ENCODE data around the gene S100A8. TPM values are rescaled to one million over a fixed set of nuclear protein-coding genes. Genes with fewer than 3 reads are reported as not detected.

Gene S100A8
- total and polyA plus RNA-seq, 5 experiments from 2014 or later, result 1.0 to 12.4 (median 11.6) TPM; not detected in 2

GRCh38 chr1:153344718-153345025, 46.2 kb downstream of the S100A8 start:
- POLR2A ChIA-PET, result no interaction called here
- peaks cover 30 to 50% (median 44%) of the 10 kb centered on the region in 4 donors for H3K4me1 Mint-ChIP-seq
- H3K27me3 Mint-ChIP-seq, result peaks cover 5 to 43% (median 35%) of the 10 kb centered on the region in 5 donors
- no peaks in the 10 kb centered on the region for H3K36me3 Mint-ChIP-seq
- peak overlapping the region in 3 of 10 donors; percentile 37 to 72 (median 67) for H3K27ac Mint-ChIP-seq
- H3K4me3 Mint-ChIP-seq, result peak overlapping the region in 8 of 10 donors; percentile 3 to 69 (median 52)
- no peaks in the 10 kb centered on the region for H3K9me3 Mint-ChIP-seq
- no peak for DNase-seq
- ATAC-seq, result no peak

- ATAC-seq, result no peak
- Mint-ChIP-seq H3K27ac (peak overlapping the region in 2 of 10 donors; percentile 37 to 67), H3K4me3 (peak overlapping the region in 7 of 10 donors; percentile 3 to 69 (median 55)), H3K4me1 (peaks cover 32 to 56% (median 50%) of the 10 kb centered on the region in 4 donors), H3K27me3 (peaks cover 5 to 37% (median 29%) of the 10 kb centered on the region in 5 donors), H3K9me3 (no peaks in the 10 kb centered on the region), H3K36me3 (no peaks in the 10 kb centered on the region)
- no peak for DNase-seq
- POLR2A ChIA-PET, result no interaction called here
Measured at GRCh38 chr1:153343811-153344717, 46.8 kb downstream of the S100A8 start.

- Mint-ChIP-seq H3K9me3 (no peaks in the 10 kb centered on the region), H3K27ac (peak overlapping the region in 2 of 10 donors; percentile 7 to 67), H3K36me3 (no peaks in the 10 kb centered on the region), H3K27me3 (peaks cover 5 to 32% (median 24%) of the 10 kb centered on the region in 5 donors), H3K4me3 (peak overlapping the region in 1 of 10 donors; percentile 24), H3K4me1 (peaks cover 38 to 65% (median 52%) of the 10 kb centered on the region in 4 donors)
- no peak for ATAC-seq
- POLR2A ChIA-PET, result no interaction called here
- DNase-seq, result no peak
Measured at GRCh38 chr1:153343040-153343681, 47.7 kb downstream of the S100A8 start.

GRCh38 chr1:153342178-153342577, 48.7 kb downstream of the S100A8 start:
- Mint-ChIP-seq H3K36me3 (no peaks in the 10 kb centered on the region), H3K27me3 (peaks cover 5 to 29% (median 21%) of the 10 kb centered on the region in 5 donors), H3K27ac (peak overlapping the region in 2 of 10 donors; percentile 14 to 55), H3K9me3 (no peaks in the 10 kb centered on the region), H3K4me3 (no peak overlapping the region), H3K4me1 (peaks cover 39 to 66% (median 52%) of the 10 kb centered on the region in 4 donors)
- ATAC-seq (no peak), DNase-seq (no peak)
- POLR2A ChIA-PET, result no interaction called here

DNA sequence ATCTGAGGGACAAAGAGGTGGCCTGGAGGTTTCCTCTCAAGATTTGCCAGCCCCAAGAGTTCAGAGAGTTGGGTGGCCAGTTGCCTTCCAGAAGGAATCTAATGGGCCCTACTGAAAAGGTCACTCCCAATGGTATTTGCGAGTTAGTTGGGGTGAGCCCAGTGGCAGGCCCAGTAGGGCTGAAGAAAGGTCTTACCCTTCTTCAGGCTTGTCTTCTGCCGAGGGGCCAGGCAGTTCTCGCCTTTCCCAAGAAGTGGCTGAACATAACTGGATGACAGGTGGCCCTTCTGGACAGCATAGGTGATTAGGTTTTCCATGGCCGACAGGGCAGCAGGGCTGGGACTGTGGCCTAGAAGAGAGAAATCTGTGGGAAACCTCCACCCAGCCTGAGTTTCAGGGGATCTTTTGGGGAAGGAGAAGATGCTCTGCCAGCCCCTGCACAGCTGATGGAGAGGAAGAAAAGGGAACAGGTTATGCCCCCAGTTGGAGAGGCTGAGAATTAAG, 49.4 kb downstream of the S100A8 start:
- H3K27me3 Mint-ChIP-seq, result peaks cover 5 to 29% (median 21%) of the 10 kb centered on the region in 5 donors
- H3K36me3 Mint-ChIP-seq, result no peaks in the 10 kb centered on the region
- peaks cover 38 to 61% (median 49%) of the 10 kb centered on the region in 4 donors for H3K4me1 Mint-ChIP-seq
- no peaks in the 10 kb centered on the region for H3K9me3 Mint-ChIP-seq
- POLR2A ChIA-PET, result no interaction called here
- no peak for ATAC-seq
- H3K4me3 Mint-ChIP-seq, result no peak overlapping the region
- no peak overlapping the region for H3K27ac Mint-ChIP-seq
- no peak for DNase-seq

DNA sequence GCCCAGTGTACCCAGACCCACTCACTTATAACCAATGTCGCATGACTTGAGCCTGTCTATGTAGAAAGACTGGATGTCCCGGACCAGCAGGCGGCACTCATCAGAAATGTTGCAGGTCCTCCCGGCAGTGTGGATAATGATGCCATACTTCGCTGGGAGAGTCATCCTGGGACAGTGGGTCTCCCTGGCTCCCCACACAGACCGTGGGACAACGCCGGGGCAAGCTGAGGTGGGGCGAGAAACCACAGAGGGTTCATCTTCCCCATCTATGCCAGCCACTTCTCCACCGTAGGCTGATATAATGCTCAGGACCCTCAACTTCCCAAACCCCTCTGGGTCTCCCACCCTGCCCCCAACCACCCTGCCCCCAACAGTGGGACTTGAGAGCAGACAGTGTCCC, 50.5 kb downstream of the S100A8 start:
- Mint-ChIP-seq H3K4me1 (peaks cover 27 to 50% (median 38%) of the 10 kb centered on the region in 4 donors), H3K4me3 (peak overlapping the region in 4 of 10 donors; percentile 14 to 64 (median 45)), H3K36me3 (no peaks in the 10 kb centered on the region), H3K27me3 (peaks cover 5 to 29% (median 19%) of the 10 kb centered on the region in 5 donors), H3K27ac (peak overlapping the region in 2 of 10 donors; percentile 4 to 8), H3K9me3 (no peaks in the 10 kb centered on the region)
- POLR2A ChIA-PET, result no interaction called here
- no peak for ATAC-seq
- no peak for DNase-seq

Other genes starting within 250 kb of the S100A8 start
- not detected for gene SPRR2G, start 240.2 kb downstream of the S100A8 start, total RNA-seq
- not detected for gene SPRR2G, start 240.2 kb downstream of the S100A8 start, polyA plus RNA-seq
- gene LELP1, start 187.6 kb downstream of the S100A8 start, total RNA-seq, result not detected
- gene LELP1, start 187.6 kb downstream of the S100A8 start, polyA plus RNA-seq, result not detected
- not detected for gene PRR9, start 173.5 kb downstream of the S100A8 start, total RNA-seq
- not detected for gene PRR9, start 173.5 kb downstream of the S100A8 start, polyA plus RNA-seq
- gene LORICRIN, start 131.4 kb downstream of the S100A8 start, total RNA-seq, result not detected
- not detected for gene LORICRIN, start 131.4 kb downstream of the S100A8 start, polyA plus RNA-seq
- not detected for gene PGLYRP3, start 78.1 kb downstream of the S100A8 start, total RNA-seq
- gene PGLYRP3, start 78.1 kb downstream of the S100A8 start, polyA plus RNA-seq, result not detected
- gene PGLYRP4, start 42.2 kb downstream of the S100A8 start, total RNA-seq, result not detected
- not detected for gene PGLYRP4, start 42.2 kb downstream of the S100A8 start, polyA plus RNA-seq
- gene S100A9, start 33.2 kb downstream of the S100A8 start, total RNA-seq, result 1 to 10 TPM; 2.2 to 2.8 TPM
- 10 to 100 TPM in 2 of 3 donors, 1 to 10 TPM in 1; 5.0 to 18.8 (median 18.7) TPM for gene S100A9, start 33.2 kb downstream of the S100A8 start, polyA plus RNA-seq
- gene S100A12, start 15.5 kb downstream of the S100A8 start, total RNA-seq, result not detected
- 1 to 10 TPM in 1 of 3 donors, under 1 TPM in 1, not detected in 1; 0.44 to 1.7 TPM for gene S100A12, start 15.5 kb downstream of the S100A8 start, polyA plus RNA-seq
- gene S100A7A, start 25.4 kb upstream of the S100A8 start, total RNA-seq, result not detected
- gene S100A7A, start 25.4 kb upstream of the S100A8 start, polyA plus RNA-seq, result not detected
- not detected for gene S100A7, start 69.6 kb upstream of the S100A8 start, total RNA-seq
- not detected for gene S100A7, start 69.6 kb upstream of the S100A8 start, polyA plus RNA-seq
- 100 to 1,000 TPM; 223 to 232 TPM for gene S100A6, start 144.9 kb upstream of the S100A8 start, total RNA-seq
- gene S100A6, start 144.9 kb upstream of the S100A8 start, polyA plus RNA-seq, result 100 to 1,000 TPM; 443 to 707 (median 568) TPM
- gene S100A5, start 149.9 kb upstream of the S100A8 start, total RNA-seq, result 1 to 10 TPM in 1 of 2 experiments, not detected in 1; 1.4 TPM
- under 1 TPM in 2 of 3 donors, not detected in 1; 0.63 to 0.78 TPM for gene S100A5, start 149.9 kb upstream of the S100A8 start, polyA plus RNA-seq
- gene S100A4, start 154.7 kb upstream of the S100A8 start, total RNA-seq, result 100 to 1,000 TPM; 115 to 129 TPM
- 1,000 to 10,000 TPM in 1 of 3 donors, 100 to 1,000 TPM in 2; 421 to 1,131 (median 581) TPM for gene S100A4, start 154.7 kb upstream of the S100A8 start, polyA plus RNA-seq
- gene S100A3, start 158.2 kb upstream of the S100A8 start, total RNA-seq, result not detected
- gene S100A3, start 158.2 kb upstream of the S100A8 start, polyA plus RNA-seq, result not detected
- gene S100A2, start 174.8 kb upstream of the S100A8 start, total RNA-seq, result not detected
- not detected for gene S100A2, start 174.8 kb upstream of the S100A8 start, polyA plus RNA-seq
- gene S100A16, start 222.1 kb upstream of the S100A8 start, total RNA-seq, result not detected
- not detected for gene S100A16, start 222.1 kb upstream of the S100A8 start, polyA plus RNA-seq
- gene S100A14, start 225.3 kb upstream of the S100A8 start, total RNA-seq, result not detected
- not detected for gene S100A14, start 225.3 kb upstream of the S100A8 start, polyA plus RNA-seq
- 1 to 10 TPM; 5.3 to 6.0 TPM for gene S100A13, start 236.4 kb upstream of the S100A8 start, total RNA-seq
- gene S100A13, start 236.4 kb upstream of the S100A8 start, polyA plus RNA-seq, result 1 to 10 TPM in 2 of 3 donors, under 1 TPM in 1; 0.94 to 1.9 (median 1.1) TPM
- not detected for gene S100A1, start 237.4 kb upstream of the S100A8 start, total RNA-seq
- gene S100A1, start 237.4 kb upstream of the S100A8 start, polyA plus RNA-seq, result not detected
- gene CHTOP, start 243.0 kb upstream of the S100A8 start, total RNA-seq, result 100 to 1,000 TPM; 152 to 155 TPM
- gene CHTOP, start 243.0 kb upstream of the S100A8 start, polyA plus RNA-seq, result 10 to 100 TPM; 45.2 to 74.7 (median 48.8) TPM